ENCODE results near the gene RREB1.

- TF ChIP-seq EZH2 (IDR thresholded peaks at IDR 0.05; ENCODE audit: borderline replicate concordance, low read length), result no peak
- TF ChIP-seq CTCF (conservative IDR thresholded peaks at IDR 0.05 in 1 of 2, IDR thresholded peaks at IDR 0.05 in 1 of 2; ENCODE audit: extremely low read depth in 1 of 2, insufficient read depth in 1 of 2, low read depth in 1 of 2, low read length in 2 of 2), result no peak
Measured at GRCh38 chr6:7240351-7240750, 132.6 kb downstream of the RREB1 start.
